NCI-H460 (cell line): ENCODE measurements around the gene ATP6AP1. TPM values are rescaled to one million over a fixed set of nuclear protein-coding genes. Genes with fewer than 3 reads are reported as not detected.

Experiments
- DNase-seq: peaks from one replicate; pipeline ENCODE4 v3.0.0-alpha.2; 2016; ENCODE audit warnings: low read depth; ENCODE audit errors: extremely low read depth
- total RNA-seq: library from RNA; depleted of rRNA; stranded (reverse); fragments of >200 nt; shearing (Covaris generic); gene quantifications from 2 replicates; pipeline ENCODE4 v1.2.3, GENCODE V29; 2014

The ATP6AP1 gene
- total RNA-seq, 1 experiment from 2014 or later, result 99.0 TPM

- DNase-seq, result peak; percentile 52
These were observed 15.7 kb downstream of the ATP6AP1 start, which contains the start of gene FAM50A for GRCh38 chrX:154443992-154444754. TSS of gene FAM50A (plus strand) at chrX:154444141. CDS start at chrX:154444236, 95 bp downstream.

DNA sequence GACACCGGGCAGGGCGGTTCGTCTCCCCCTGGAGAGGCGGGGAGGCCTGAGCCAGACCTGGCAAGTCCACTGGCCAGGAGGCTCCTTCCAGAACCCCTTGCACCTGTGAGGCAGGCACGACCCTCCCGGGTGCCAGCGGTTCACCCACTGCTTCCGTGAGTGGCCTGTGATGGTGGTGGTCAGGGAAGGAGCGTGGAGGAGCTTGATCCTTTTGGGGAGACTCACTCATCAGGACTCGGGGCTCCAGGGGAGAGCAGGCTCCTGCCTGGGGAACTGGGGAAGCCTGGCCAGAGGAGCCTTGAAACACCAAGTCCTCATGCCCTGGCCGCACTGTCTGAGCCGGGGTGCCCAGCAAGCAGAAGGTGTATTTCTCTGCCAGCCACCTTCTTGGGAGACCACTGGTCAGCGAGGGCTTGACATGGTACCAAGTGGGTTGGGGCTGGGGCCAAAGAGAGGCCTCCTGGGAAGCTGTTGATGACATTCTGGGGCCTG, 16.3 kb downstream of the ATP6AP1 start:
- DNase-seq, result no peak

DNA sequence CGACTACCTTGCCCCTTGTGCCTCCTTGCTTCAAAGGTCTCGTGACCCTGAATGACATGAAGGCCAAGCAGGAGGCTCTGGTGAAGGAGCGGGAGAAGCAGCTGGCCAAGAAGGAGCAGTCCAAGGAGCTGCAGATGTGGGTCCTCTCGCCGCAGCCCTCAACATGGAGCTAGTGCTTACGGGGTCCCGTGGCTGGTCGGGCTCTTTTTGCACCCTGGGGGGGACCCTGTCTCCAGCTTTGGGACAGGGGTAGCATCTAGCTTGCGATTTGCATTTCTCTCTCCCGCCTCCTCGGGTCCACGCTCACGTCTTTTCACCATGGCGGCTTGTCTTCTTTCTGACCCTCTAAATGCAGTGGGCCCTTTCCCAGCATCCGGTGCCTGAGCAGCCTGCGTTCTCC, 17.3 kb downstream of the ATP6AP1 start:
- no peak for DNase-seq

GRCh38 chrX:154446430-154446829, 18.0 kb downstream of the ATP6AP1 start:
- DNase-seq, result no peak

DNA sequence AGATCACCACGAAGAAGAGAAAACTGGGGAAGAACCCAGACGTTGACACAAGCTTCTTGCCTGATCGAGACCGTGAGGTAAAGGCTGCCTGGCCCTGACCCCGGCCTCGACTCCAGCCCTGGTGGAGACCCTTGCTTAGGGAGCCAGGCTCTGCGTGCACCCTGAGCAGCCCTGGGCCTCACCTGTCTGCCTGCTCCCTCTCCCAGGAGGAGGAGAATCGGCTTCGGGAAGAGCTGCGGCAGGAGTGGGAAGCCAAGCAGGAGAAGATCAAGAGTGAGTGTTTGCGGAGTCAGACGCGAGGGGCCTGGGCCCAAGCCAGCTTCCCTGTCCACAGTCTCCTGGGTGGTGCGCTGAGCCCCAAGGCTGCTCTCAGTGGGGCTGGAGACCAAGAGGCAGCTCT, 20.0 kb downstream of the ATP6AP1 start:
- DNase-seq, result no peak

- no peak for DNase-seq
These were observed 21.1 kb downstream of the ATP6AP1 start for GRCh38 chrX:154449618-154450017.

DNA sequence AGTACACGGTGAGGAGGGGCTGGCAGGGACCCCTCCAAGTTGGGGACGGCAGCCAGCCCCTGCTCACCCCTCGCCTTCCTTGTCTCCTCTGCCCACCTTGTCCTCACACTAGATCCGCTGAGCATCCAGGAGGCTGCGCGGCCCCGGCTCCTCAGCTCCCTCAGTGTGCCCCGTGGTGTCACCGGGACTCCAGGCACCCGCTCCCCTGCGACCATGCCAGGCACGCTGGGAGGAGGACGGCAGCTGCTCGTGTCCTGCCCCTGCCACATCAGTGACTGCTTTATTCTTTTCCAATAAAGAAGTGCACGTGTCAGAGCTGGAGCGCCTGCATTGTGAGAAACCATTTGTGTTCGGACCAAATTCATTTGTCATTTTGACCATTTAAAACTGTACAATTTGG, 21.8 kb downstream of the ATP6AP1 start:
- no peak for DNase-seq

- no peak for DNase-seq
These were observed 24.3 kb downstream of the ATP6AP1 start for GRCh38 chrX:154452823-154453222.

- DNase-seq, result peak; percentile 25
These were observed 29.1 kb downstream of the ATP6AP1 start for GRCh38 chrX:154457491-154458115.

DNA sequence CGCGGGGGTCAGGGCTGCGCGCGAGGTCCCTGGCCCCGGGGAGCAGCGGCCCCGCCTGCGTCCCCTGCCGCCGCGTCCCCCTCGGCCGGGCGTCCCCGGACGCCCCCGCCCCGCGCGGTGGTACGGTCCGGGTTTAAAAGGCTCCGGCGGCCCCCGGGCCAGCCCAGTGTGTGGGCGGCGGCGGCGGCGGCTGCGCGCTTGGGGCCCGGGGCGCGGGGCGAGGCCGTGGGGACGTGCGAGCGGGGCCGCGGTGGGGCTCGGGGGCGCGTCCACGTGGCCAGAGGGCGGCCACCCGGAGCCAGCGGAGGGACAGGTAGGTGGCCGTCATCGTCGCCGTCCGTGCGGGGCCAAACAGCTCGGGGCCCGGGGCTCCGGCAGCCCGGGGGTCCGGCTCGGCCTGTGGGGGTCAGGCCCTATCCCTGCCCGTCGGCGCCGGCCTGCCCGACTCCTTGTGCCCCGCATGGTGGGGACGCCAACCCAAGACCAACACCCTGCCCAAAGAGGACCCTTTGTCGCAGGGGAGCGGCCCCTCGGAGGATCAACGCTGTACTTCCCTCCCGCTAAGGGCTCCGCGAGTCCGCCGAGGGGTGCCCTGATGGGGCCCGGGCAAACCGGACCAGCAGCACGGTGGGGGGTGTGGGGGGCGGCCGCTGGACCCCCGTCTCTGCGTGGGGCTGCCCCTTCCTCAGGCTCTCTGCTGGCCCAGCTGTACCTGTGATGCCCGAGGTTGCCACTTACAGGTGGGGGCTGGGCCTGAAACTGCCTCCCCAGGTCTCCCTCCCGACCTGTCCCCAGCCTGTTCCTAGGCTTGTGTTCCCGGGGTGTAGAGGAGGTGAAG, 29.9 kb downstream of the ATP6AP1 start, which contains the start of gene PLXNA3:
Gene PLXNA3 (plus strand): TSS at position 166 of the 838 bp plus-strand sequence. CDS start 1,903 bp downstream, outside the sequence.
- no peak for DNase-seq

GRCh38 chrX:154458954-154459778, 30.7 kb downstream of the ATP6AP1 start:
- no peak for DNase-seq

DNA sequence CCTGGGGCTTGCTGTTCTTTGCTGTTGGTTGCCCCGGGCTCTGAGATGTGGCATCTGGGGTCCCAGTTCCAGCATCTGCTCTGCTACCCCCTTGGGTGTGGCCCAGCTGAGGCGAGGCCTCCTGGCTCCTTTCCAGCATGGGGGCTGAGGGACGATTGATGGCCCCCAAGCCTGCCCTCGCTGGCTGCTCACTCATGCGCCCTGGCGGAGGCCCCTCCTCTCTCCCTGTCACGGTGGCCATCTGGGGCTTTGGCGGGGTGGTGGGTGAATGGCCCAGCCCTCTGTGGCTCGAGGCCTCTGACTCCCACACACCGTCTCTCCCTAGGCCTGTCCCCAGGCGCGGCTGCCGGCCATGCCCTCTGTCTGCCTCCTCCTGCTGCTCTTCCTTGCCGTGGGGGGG, 31.4 kb downstream of the ATP6AP1 start:
- DNase-seq, result no peak

DNA sequence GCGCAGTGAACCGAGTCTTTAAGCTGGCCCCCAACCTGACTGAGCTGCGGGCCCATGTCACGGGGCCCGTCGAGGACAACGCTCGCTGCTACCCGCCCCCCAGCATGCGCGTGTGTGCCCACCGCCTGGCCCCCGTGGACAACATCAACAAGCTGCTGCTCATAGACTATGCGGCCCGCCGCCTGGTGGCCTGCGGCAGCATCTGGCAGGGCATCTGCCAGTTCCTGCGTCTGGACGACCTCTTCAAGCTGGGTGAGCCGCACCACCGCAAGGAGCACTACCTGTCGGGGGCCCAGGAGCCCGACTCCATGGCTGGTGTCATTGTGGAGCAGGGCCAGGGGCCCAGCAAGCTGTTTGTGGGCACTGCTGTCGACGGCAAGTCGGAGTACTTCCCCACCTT, 31.8 kb downstream of the ATP6AP1 start:
- no peak for DNase-seq

DNA sequence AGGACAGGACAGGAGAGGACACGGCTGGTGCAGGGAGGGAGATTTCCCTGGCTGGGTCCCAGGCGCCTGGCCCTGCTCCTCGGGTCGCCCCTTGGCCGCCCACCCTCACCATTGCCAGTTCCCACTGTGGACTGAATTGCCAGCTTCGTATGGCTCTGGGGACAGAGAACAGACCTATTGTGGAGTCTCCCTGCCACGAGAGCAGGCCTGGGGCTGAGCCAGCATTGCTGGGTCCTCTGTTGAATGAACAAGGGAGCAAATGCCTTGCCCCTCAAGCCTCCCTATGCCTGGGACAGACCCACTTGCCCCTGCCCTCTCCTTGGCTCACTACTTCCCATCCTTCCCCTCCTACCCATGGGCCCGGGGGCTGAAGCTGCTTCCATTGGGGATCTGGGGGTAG, 33.9 kb downstream of the ATP6AP1 start:
- no peak for DNase-seq

- no peak for DNase-seq
These were observed 35.2 kb downstream of the ATP6AP1 start for GRCh38 chrX:154463611-154464220.

- DNase-seq, result no peak
These were observed 36.4 kb downstream of the ATP6AP1 start for GRCh38 chrX:154464806-154465365.

GRCh38 chrX:154465601-154466000, 37.1 kb downstream of the ATP6AP1 start:
- DNase-seq, result no peak

- DNase-seq, result no peak
These were observed 37.6 kb downstream of the ATP6AP1 start for GRCh38 chrX:154466036-154466435.

GRCh38 chrX:154466907-154467306, 38.4 kb downstream of the ATP6AP1 start:
- DNase-seq, result no peak
